Activated CD4-positive, alpha-beta T cell treated with anti-CD3 and anti-CD28 coated beads, Interleukin-2, Interleukin-4, amounts not matched to agents 100 ng/mL and 50 ng/mL, durations not matched to agents 16 hours and 8 hours (primary cell): ENCODE results near the gene TMEM80.
"Not testable (repeated sequence)": the region's sequence is repeated elsewhere in the genome, so short reads cannot be mapped to it uniquely, and the experiment has no call there.

Experiments
- DNase-seq: peaks from one replicate; pipeline ENCODE4 v3.0.0-alpha.2; 2020; ENCODE audit warnings: low spot score

TMEM80 gene

DNA sequence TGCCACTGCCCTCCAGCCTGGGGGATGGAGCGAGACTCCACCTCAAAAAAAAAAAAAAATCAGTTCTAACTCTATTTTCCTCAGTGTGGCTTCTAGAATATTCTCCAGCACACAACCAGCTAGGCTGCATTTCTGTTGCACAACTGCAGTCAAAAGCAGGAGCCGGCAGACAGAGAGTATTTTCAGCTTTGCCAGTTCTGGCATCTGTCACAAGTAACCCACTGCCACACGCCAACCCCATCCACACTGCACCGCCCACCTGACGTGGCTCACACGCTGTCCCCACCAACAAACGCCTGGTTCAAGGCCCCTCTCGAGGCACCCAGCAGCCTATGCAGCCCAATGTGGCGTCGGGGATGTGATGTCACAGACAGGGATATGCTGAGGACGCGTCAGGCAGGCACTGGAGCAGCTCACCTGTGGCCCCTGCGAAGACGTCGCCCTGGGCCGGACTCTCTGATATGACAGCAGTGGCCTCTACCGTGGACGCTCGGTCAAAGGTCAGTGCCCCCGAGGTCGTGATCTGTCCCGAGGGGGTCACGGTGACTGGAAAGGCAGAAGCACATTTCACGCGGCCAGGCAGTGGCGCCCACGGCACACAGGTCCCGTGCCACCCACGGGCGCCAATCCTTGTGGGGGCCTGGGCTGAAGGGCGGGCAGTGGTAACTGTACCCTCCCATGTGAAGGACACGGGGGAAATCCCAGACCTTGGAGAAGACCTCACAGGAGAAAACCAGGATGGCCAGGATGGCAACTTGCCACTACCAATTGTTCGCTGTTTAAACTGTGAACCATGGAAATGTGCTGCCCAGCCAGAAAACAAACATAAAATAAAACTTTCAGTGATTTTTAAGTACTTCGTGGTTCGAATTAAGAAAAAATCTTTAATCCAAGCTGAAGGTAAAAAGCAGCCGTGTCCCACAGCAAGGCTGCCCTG, 16.1 kb upstream of the TMEM80 start:
- DNase-seq, result no peak

DNA sequence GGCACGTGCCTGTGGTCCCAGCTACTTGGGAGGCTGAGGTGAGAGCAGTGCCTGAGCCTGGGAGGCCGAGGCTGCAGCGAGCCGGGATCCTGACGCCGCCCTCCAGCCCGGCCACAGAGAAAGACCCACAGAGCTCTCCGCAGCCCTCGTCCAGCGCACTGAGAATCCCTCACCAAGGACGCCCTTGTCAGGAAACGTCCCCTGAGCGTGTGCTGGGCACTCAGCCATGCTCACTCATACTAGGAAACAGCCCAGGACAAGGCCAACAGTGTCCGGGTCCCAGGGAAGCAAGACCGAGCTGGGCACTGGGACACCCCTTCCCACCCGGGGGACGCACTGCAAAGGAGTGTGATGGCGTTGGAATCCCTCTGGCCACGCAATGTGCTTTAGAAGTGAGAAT, 15.1 kb upstream of the TMEM80 start:
- no peak for DNase-seq

DNA sequence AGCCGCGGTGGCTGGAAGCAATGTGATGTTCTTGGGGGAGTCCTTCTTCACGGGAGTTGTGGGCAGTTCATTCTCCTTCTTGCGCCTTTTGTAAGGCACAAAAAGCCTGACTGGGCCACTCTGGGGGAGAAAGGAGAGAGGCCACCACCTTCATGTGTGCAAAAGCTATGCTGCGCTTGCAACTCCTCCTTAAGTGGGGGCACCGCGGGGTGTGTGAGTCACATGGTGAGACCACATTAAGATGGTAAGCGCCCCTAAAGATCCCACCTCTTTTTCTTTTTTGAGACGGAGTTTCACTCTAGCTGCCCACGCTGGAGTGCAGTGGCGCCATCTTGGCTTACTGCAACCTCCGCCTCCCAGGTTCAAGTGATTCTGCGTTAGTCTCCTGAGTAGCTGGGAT, 14.6 kb upstream of the TMEM80 start:
- no peak for DNase-seq

DNA sequence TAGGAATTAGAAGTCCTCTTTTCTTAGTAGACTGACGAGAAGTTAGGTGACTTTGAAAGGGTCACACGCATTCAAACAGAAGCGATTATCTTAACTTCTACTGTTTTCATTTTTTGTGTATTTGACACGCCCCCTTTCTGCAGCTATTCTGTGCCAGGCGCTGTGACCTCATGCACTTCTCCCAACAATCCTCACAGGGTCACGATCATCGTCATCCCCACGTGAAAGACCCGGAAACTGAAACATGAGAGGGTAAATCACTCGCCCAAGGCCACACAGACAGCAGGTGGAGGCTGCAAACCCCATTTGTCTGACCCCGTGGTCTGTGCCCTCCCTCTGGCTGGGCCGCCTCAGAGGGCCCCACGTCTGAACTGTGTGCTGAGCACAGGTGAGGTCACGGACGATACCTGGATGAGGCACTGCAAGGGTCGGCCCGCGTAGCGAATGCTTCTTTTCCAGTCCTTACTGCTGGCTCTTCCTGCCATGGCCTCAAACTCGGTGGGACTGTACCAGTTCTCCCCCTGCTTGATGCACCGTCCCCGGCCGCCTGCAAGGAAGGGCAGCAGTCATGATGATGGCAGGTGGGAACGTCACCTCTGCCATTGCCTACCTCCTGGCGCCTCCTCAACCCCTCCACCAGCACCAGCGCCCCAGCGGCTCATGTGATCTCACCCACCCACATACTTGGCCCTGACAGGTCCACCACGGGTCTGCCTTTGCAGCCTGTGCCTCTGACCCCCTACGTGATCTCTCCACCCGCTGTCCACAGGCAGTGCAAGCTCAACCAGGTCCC, 9.0 kb upstream of the TMEM80 start:
- DNase-seq, result no peak

DNA sequence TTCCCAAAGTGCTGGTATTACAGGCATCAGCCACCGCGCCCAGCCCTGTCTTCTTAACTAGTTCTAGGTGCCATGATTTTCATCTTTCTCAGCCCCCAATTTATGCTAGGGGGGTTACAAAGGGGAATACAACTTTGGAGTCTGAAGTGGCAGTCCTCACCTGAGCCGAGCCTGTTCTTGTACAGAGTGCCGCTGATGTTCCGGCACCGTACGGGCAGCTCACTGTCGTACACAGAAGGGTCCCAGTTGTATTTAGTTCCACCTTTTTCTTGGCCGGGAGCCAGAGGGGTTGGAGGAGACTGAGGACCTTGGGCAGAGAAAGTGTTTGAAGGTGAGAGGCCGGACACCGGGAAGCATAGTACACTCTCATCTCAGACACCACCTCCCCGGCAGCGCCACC, 7.9 kb upstream of the TMEM80 start:
- no peak for DNase-seq

DNA sequence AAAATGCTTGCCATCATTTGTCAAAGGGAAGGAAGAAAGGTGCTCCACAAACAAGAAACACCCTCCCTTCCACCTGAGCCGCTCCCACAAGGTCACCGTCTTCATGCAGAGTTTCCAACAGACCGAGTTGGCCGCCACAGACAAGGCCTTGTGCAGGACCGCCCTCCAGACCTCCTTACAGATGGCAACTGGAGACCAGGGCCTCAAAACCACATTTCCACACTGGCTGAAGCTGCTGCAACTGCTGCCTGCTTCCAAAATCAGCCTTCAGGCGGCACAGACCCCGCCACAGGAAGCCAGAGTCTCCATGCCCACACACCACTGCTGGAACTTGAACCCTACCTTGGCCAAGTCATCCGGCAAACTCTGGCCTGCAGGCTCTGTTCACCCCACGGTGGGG, 6.9 kb upstream of the TMEM80 start:
- DNase-seq, result no peak

DNA sequence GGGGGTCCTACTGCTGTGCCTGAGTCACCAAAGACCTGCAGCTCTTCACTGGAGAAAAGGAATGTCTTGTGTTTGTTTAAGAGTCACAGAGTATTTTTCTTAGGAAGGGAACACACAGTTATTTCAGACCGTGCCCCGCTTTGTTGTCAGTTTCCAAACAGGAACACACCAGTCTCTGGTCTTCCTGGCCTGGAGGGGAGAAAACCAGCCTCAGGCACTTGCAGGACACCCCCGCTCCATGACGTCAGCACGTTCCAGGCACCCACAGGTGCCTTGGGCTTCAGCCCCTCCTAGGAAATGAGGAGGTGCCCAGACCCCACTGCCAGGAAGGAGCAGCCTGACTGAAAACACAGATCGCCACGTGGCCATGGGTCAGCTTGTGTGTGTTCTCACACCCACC, 6.0 kb upstream of the TMEM80 start:
- DNase-seq, result no peak

DNA sequence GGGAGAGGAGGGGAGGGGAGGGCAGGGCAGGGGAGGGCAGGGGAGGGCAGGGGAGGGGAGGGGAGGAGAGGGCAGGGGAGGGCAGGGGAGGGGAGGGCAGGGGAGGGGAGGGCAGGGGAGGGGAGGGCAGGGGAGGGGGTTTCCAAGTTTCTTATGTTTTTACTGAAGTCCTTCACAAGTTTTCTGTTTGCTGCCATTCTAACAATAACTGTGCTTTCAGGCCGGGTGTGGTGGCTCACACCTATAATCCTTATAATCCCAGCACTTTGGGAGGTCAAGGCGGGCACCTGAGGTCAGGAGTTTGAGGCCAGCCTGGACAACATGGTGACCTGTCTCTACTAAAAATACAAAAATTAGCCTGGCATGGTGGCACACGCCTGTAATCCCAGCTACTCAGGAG, 5.4 kb upstream of the TMEM80 start:
- DNase-seq, result not testable (repeated sequence)

DNA sequence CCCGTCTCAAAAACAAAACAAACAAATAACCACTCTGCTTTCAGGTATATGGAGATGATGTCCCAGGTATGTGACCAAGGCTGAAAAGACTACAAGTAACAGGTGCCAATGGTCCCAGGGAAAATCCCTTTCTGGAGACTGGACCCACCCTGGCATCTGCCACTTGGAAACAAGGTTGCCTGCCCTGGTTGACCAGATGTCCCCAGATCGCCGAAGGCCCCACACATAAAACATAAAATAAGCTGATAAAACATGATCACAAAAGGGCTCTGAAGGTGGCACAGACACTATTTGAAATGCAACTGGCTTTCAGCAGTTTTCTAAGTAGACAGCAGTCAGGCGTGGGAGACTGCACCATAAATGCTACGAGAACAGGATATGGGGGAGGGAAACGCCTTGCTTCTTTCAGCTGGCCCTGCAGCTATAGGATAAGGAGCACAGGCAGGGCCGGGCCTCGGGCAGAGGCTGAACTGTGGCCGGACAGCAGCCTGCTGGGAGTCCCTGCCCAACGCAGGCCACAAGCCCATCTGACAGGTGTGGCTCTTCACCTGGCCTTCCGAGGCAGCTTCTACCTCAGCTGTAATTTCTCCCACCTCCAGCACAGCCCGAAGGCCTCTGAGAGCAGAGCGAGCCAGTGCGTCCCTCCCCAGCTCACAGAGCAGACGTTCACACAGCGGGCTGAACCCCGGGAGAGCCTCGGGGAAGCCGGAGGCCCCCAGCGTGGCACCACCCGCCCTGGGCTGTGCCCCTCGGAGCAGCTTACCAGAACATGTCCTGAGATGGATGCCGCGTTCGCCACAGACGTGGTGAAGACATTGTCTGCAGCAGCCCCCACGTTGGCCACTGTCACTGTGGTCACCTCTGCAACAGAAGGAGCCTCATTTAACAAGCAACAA, 4.6 kb upstream of the TMEM80 start:
- DNase-seq, result no peak

DNA sequence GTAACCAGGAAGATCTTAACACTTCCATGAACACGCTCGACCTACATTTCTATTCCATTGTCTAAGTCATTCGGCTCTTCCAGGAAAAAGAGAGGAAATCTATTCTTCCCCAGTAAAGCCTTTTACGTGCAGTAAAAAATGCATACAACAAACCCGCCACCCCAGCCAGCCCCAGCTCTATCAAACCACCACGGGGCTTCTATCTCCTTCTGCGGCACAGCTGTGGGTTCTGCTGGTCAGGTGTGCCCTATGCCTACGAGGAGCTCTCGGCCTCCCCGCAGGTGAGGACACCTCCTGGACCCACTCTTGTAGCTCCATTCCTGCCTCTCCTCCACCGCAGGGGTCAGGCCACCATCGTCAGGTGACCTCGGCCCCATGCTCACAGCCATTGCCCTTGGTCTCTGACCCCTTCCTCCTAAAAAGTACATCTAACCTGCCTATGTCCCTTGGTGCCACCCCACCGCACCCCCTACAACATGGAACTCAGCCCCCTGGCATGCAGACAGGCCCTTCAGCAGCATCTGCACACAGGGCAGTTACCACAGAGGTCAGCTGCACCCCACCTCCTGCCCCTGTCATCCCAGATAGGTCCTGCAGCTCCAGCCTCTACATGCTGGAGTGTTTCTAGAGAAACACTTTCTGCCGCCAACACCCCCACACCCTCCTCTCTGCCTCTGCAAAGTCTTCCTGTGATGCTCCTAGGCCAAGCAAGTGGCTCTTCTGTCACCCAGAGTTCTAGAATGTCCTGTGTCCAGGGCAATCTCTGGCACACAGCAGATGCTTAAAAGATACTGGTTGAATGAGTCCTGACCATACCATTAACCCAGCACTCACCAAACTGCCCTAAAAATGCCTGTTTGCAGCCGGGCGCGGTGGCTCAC, 3.7 kb upstream of the TMEM80 start:
- DNase-seq, result no peak

DNA sequence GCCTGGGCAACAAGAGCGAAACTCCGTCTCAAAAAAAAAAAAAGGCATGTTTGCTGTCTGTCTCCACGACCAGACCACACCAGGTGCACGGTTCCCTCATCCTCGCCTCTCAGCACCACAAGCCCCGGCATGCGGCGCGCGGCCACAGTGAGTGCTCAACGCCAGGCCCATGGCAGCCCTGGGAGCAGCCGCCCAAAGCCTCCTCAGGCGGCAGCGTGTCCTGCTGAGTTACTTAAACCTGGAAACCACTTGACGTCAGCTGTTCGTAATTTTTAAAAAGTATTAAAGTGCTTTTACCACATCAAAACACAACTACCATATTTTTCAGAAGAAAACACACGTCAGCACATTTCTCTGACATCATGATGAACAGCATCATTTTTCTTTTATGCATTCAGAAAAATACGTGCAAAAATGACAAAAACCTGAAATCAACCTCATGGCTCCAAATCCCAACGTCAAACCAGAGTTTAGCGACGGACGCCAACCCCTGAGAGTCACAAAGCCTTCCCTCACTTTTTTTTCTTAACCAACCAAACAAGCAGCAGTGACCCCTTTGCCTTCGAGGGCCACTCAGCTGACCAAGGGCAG, 2.7 kb upstream of the TMEM80 start:
- no peak for DNase-seq

DNA sequence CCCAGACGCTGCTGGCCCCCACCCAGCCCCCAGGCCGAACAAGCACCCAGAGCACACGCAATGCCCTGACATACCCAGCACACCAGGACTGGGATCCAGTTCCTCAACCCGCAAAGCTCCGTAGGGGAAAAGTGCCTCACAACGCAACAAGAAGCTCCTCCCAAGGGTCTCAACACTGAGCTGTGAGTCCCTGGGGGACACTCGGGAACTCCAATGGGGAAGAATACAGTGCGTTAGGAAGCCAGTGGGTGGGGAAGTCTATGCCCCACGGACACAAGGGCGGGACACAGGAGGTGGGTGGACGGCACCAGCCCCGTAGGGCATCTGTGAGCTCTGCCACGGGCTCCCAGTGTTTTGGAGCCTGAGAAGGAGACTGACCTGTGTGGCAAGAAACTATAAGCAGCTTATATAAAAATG, 2.2 kb upstream of the TMEM80 start:
- no peak for DNase-seq

DNA sequence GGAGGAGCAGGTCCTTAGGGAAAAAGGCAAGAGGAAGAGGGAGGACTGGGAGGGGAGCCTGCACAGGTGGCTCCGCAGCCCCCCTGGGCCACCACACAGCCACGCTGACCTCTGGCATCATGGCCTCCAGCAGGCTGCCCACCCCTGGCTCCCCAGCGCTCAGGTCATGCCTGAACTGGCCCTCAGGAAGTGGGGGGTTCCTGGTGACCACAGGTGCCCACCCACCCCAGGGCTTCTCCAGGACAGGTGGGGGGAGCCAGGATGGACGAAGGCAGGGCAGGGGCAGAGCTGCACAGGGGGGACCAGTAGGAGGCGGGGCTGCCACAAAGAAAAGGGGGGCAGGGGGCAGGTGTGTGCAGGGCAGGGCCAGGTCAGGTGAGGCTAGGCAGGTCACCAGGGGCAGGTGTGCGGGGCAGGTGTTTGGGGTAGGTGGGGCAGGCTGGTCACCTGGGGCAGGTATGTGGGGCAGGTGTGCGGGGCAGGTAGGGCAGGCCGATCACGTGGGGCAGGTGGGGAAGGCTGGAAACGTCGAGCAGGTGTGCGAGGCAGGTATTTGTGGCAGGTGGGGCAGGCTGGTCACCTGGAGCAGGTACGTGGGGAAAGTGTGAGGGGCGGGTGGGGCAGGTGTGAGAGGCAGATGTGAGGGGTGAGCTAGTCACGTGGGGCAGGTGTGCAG, 1.6 kb upstream of the TMEM80 start:
- no peak for DNase-seq

DNA sequence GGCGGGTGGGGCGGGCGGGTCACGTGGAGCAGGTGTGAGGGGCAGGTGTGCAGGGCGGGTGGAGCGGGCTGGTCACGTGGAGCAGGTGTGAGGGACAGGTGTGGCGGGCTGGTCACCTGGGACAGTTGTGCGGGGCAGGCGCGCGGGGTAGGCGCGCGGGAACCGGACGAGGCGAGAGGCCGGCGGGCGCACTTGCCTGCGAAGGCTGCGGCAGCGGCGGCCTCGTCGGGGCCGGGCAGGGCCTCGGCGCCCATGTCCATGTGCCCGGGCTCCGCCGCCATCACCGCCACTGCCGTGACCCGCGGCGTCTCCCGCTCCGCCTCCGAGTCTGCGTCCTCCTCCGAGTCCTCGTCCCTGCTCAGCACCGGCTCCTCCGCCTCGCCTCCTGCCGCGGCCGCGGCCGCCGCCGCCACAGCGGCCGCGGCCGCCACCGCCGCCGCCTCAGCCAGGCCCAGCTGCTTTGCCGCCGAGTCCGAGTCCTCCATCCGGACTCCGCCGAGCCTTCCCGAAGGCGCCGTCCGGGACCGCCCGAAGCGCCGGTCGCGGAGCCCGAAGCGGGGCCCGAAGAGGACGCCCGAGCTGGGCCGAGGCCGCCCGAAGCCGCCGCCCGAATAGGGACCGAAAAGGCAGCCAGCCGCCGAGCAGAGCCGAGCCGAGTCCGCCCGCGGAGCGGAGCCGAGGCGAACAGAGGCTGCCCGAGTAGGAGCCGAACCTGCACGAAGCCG, 891 bp upstream of the TMEM80 start, which contains the start of gene DEAF1:
Gene DEAF1, minus strand, starts transcription at position 660 of the 725 bp plus-strand sequence. Its CDS starts 175 bp downstream, at position 485.
- peak; percentile 100 for DNase-seq

DNA sequence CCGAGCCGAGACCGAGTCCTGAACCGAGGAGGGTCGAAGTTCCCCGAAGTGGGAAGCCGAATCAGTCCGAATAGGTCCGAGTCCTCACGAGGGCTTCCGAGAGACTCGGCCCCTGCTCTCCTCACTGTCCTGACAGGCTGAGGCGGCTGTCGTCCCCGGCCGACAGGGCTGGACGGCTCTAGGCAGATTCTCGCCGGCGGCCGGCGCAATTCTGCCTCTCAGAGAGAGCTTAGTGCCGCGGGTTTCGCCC, 403 bp upstream of the TMEM80 start:
- DNase-seq, result no peak

DNA sequence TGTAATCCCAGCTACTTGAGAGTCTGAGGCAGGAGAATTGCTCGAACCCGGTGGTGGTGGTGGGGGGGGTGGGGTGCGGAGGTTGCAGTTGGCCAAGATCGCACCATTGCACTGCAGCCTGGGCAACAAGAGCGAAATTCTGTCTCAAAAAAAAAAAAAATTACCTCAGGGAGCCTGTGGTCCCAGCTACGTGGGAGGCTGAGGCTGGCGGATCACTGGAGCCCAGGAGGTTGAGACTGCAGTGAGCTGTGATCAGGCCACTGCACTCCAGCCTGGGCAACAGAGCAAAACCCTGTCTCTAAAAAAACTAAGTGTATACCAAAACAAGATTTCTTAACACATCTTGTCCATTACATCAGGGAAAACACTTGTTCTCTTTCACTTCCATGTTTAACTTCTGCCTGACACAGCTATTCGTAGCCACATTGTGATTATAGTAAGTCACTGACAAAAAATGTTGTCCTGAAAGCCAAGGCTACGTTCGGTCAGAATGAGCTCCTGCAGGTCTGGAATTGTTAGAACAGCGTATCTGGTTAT, 1.4 kb downstream of the TMEM80 start:
- DNase-seq, result no peak

DNA sequence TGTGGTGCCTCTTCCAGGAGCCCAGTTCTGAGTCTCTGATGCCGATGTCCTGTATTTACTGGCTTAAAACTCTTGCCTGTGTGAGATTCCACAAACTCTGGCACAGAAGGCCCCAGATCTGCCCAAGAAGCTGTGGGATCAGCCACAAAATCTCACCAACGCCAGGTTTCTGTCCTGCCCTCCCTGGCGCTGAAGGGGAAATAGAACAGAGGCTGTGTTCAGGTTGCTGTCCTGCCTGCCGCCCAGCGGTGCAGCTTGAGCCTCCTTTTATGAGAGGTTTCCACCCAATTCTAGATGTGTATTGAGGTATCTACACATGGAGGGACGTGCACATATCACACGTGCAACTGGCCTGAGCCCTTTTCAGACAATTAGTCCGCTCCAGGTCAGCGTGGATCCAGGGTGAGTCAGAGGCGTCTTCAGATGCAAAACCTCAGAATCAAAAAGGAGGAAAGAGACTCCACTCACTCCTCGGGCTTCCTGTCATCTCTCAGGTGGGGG, 2.2 kb downstream of the TMEM80 start:
- DNase-seq, result no peak

DNA sequence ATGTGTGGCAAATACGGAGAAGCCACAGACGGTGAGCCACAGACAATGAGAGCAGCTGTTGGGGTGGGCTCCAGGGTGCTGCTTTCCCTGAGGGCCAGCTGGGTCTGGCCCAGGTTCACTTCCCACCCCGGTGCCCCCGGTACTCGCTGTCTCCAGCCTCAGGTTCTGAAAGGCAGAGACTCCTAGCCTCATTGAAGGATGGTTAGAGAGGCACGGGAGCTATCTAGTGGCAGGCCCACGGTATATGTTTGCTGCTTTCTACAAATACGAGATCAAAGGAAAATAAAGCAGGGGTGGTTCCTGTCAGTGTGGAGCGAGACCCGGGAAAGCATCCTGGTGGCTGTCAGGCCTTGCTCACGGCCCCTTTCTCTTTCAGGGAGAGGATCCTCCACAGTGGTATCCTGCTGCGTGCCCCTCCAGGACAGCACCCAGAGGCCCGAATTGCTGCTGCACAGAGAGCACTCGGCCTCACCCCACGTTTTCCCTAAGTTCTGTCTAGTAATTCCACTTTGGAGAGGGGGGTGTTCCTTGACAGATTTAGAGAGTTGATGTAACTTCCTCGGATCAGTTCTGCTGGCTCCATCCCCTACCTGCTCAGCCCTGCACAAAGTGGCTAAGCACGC, 3.0 kb downstream of the TMEM80 start:
- DNase-seq, result no peak

DNA sequence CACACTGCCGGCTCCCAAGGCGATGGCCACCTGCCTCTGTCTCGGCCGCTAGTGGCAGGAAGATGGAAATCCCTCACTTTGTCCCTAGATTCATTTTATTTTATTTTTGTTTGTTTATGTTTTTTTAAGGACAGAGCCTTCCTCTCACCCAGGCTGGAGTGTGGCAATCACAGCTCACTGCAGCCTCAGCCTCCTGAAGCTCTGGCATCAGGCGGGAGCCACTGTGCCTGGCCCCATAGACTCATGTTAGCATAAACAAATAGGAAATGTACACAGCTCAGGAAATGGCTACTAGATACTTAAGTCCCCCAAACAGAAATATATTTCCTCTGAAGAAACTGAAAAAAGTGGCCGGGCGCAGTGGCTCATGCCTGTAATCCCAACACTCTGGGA, 3.5 kb downstream of the TMEM80 start:
- no peak for DNase-seq
